HEK293 (cell line): ENCODE results near the gene LRRC8B.
A peak's percentile ranks its signal among the peaks of the same experiment; 100 is the strongest.

ENCODE experiments used
- FEZF1 ChIP-seq: fragments of 450-650 bp; formaldehyde crosslinking; IDR thresholded peaks from 2 replicates; pipeline ENCODE4 v1.5.1; 2016; ENCODE audit warnings: missing biosample characterization, missing genetic modification characterization
- HOXC10 ChIP-seq: sonication (generic); formaldehyde crosslinking; IDR thresholded peaks from 2 replicates; pipeline ENCODE4 v1.8.1; 2023; ENCODE audit warnings: mild to moderate bottlenecking, missing genetic modification reagents
- KLF16 ChIP-seq: fragments of 450-650 bp; formaldehyde crosslinking; IDR thresholded peaks from 2 replicates; pipeline ENCODE4 v1.5.1; 2017; ENCODE audit warnings: missing biosample characterization, missing genetic modification characterization
- OVOL3 ChIP-seq: fragments of 450-650 bp; formaldehyde crosslinking; IDR thresholded peaks from 2 replicates; pipeline ENCODE4 v1.5.1; 2016; ENCODE audit warnings: missing biosample characterization, missing genetic modification characterization
- REPIN1 ChIP-seq: fragments of 450-650 bp; formaldehyde crosslinking; IDR thresholded peaks from 2 replicates; pipeline ENCODE4 v1.5.1; 2017; ENCODE audit warnings: missing biosample characterization, missing genetic modification characterization, low read depth
- REST ChIP-seq: fragments of 450-650 bp; formaldehyde crosslinking; IDR thresholded peaks from 2 replicates; pipeline ENCODE4 v1.5.1; 2016; ENCODE audit warnings: missing biosample characterization, missing genetic modification characterization
- SP2 ChIP-seq: fragments of 450-650 bp; formaldehyde crosslinking; IDR thresholded peaks from 2 replicates; pipeline ENCODE4 v1.5.1; 2016; ENCODE audit warnings: missing biosample characterization, missing genetic modification characterization
- ZFHX2 ChIP-seq: fragments of 450-650 bp; formaldehyde crosslinking; conservative IDR thresholded peaks from 2 replicates; pipeline ENCODE4 v1.5.1; 2016; ENCODE audit warnings: missing biosample characterization, missing genetic modification characterization
- ZNF10 ChIP-seq: fragments of 450-650 bp; formaldehyde crosslinking; IDR thresholded peaks from 2 replicates; pipeline ENCODE4 v1.5.1; 2017; ENCODE audit warnings: missing biosample characterization, missing genetic modification characterization
- ZNF133 ChIP-seq: fragments of 450-650 bp; formaldehyde crosslinking; IDR thresholded peaks from 2 replicates; pipeline ENCODE4 v1.5.1; 2016; ENCODE audit warnings: missing biosample characterization, missing genetic modification characterization
- ZNF146 ChIP-seq: fragments of 450-650 bp; formaldehyde crosslinking; IDR thresholded peaks from 2 replicates; pipeline ENCODE4 v1.5.1; 2016; ENCODE audit warnings: missing biosample characterization, missing genetic modification characterization
- ZNF174 ChIP-seq: fragments of 450-650 bp; formaldehyde crosslinking; IDR thresholded peaks from 2 replicates; pipeline ENCODE4 v1.5.0; 2017; ENCODE audit warnings: missing biosample characterization, mild to moderate bottlenecking, missing genetic modification characterization
- ZNF239 ChIP-seq: fragments of 450-650 bp; formaldehyde crosslinking; IDR thresholded peaks from 2 replicates; pipeline ENCODE4 v1.5.1; 2016; ENCODE audit warnings: missing biosample characterization, missing genetic modification characterization
- ZNF335 ChIP-seq: fragments of 450-650 bp; formaldehyde crosslinking; conservative IDR thresholded peaks from 2 replicates; pipeline ENCODE4 v1.5.1; 2016; ENCODE audit warnings: missing biosample characterization, missing genetic modification characterization
- ZNF488 ChIP-seq: fragments of 450-650 bp; formaldehyde crosslinking; IDR thresholded peaks from 2 replicates; pipeline ENCODE4 v1.5.1; 2016; ENCODE audit warnings: missing biosample characterization, missing genetic modification characterization
- ZNF529 ChIP-seq: fragments of 450-650 bp; formaldehyde crosslinking; IDR thresholded peaks from 2 replicates; pipeline ENCODE4 v1.5.1; 2017; ENCODE audit warnings: missing genetic modification characterization, missing biosample characterization; ENCODE audit not compliant: insufficient replicate concordance
- ZNF623 ChIP-seq: fragments of 450-650 bp; formaldehyde crosslinking; IDR thresholded peaks from 2 replicates; pipeline ENCODE4 v1.5.1; 2016; ENCODE audit warnings: missing biosample characterization, missing genetic modification characterization
- ZNF677 ChIP-seq: fragments of 450-650 bp; IDR thresholded peaks from 2 replicates; pipeline ENCODE4 v1.5.0; 2018; ENCODE audit warnings: missing biosample characterization, mild to moderate bottlenecking, missing genetic modification characterization, moderate library complexity
- ZNF768 ChIP-seq: fragments of 450-650 bp; formaldehyde crosslinking; IDR thresholded peaks from 2 replicates; pipeline ENCODE4 v1.5.1; 2018; ENCODE audit warnings: missing biosample characterization, mild to moderate bottlenecking, missing genetic modification characterization
- ZNF830 ChIP-seq: fragments of 450-650 bp; IDR thresholded peaks from 2 replicates; pipeline ENCODE4 v1.5.0; 2018; ENCODE audit warnings: missing biosample characterization, missing genetic modification characterization, low read depth, mild to moderate bottlenecking, moderate library complexity
- ZNF837 ChIP-seq: fragments of 450-650 bp; formaldehyde crosslinking; IDR thresholded peaks from 2 replicates; pipeline ENCODE4 v1.5.1; 2016; ENCODE audit warnings: missing biosample characterization, missing genetic modification characterization
- TF ChIP-seq, protein P1 (sequence below): fragments of 450-650 bp; IDR thresholded peaks from 2 replicates; pipeline ENCODE4 v1.5.1; 2018; ENCODE audit warnings: missing biosample characterization, missing genetic modification characterization
- TF ChIP-seq, protein P2 (sequence below): fragments of 450-650 bp; formaldehyde crosslinking; IDR thresholded peaks from 2 replicates; pipeline ENCODE4 v1.5.1; 2016; ENCODE audit warnings: missing biosample characterization, missing genetic modification characterization
- TF ChIP-seq, protein P3 (sequence below): fragments of 450-650 bp; formaldehyde crosslinking; IDR thresholded peaks from 2 replicates; pipeline ENCODE4 v1.5.1; 2017; ENCODE audit warnings: missing biosample characterization, missing genetic modification characterization
- TF ChIP-seq, protein P4 (sequence below): IDR thresholded peaks from 2 replicates; pipeline ENCODE4 v1.6.1; 2011; ENCODE audit warnings: mild to moderate bottlenecking, low read depth, low read length, borderline replicate concordance
- TF ChIP-seq, protein P5 (sequence below): fragments of 450-650 bp; formaldehyde crosslinking; IDR thresholded peaks from 2 replicates; pipeline ENCODE4 v1.5.1; 2016; ENCODE audit warnings: missing biosample characterization, missing genetic modification characterization, borderline replicate concordance
- TF ChIP-seq, protein P6 (sequence below): fragments of 450-650 bp; formaldehyde crosslinking; IDR thresholded peaks from 2 replicates; pipeline ENCODE4 v1.5.1; 2017; ENCODE audit warnings: missing biosample characterization, missing genetic modification characterization

The LRRC8B gene

GRCh38 chr1:89631816-89632656 is 107.4 kb downstream of the LRRC8B start (continued):
- TF ChIP-seq REST (tag by site-specific recombination) (no peak), ZNF335 (tag by site-specific recombination) (peak; percentile 66; the same call in 1 of the 2 replicates), SP2 (peak; percentile 36; the same call in 1 of the 2 replicates), ZNF768 (no peak), ZNF529 (tag by site-specific recombination) (no peak), ZNF677 (tag by site-specific recombination) (no peak), KLF16 (no peak), ZNF133 (tag by site-specific recombination) (no peak), ZNF10 (tag by site-specific recombination) (no peak), ZFHX2 (tag by site-specific recombination) (no peak), ZNF830 (tag by site-specific recombination) (no peak), ZNF174 (tag by site-specific recombination) (no peak), HOXC10 (CRISPR knock-in tag) (no peak), REPIN1 (tag by site-specific recombination) (no peak), OVOL3 (no peak), ZNF837 (tag by site-specific recombination) (no peak), FEZF1 (no peak), ZNF623 (no peak), ZNF146 (tag by site-specific recombination) (no peak), ZNF488 (no peak), ZNF239 (tag by site-specific recombination) (no peak)
- TF ChIP-seq, protein P1, sequence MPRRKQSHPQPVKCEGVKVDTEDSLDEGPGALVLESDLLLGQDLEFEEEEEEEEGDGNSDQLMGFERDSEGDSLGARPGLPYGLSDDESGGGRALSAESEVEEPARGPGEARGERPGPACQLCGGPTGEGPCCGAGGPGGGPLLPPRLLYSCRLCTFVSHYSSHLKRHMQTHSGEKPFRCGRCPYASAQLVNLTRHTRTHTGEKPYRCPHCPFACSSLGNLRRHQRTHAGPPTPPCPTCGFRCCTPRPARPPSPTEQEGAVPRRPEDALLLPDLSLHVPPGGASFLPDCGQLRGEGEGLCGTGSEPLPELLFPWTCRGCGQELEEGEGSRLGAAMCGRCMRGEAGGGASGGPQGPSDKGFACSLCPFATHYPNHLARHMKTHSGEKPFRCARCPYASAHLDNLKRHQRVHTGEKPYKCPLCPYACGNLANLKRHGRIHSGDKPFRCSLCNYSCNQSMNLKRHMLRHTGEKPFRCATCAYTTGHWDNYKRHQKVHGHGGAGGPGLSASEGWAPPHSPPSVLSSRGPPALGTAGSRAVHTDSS (tag by site-specific recombination), result 0 out of 2 replicates have a peak, but pooled peaks have one; percentile 11
- TF ChIP-seq, protein P2, sequence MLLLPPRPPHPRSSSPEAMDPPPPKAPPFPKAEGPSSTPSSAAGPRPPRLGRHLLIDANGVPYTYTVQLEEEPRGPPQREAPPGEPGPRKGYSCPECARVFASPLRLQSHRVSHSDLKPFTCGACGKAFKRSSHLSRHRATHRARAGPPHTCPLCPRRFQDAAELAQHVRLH (tag by site-specific recombination), result no peak
- TF ChIP-seq, protein P3, sequence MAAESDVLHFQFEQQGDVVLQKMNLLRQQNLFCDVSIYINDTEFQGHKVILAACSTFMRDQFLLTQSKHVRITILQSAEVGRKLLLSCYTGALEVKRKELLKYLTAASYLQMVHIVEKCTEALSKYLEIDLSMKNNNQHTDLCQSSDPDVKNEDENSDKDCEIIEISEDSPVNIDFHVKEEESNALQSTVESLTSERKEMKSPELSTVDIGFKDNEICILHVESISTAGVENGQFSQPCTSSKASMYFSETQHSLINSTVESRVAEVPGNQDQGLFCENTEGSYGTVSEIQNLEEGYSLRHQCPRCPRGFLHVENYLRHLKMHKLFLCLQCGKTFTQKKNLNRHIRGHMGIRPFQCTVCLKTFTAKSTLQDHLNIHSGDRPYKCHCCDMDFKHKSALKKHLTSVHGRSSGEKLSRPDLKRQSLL (tag by site-specific recombination), result no peak
- TF ChIP-seq, protein P4, sequence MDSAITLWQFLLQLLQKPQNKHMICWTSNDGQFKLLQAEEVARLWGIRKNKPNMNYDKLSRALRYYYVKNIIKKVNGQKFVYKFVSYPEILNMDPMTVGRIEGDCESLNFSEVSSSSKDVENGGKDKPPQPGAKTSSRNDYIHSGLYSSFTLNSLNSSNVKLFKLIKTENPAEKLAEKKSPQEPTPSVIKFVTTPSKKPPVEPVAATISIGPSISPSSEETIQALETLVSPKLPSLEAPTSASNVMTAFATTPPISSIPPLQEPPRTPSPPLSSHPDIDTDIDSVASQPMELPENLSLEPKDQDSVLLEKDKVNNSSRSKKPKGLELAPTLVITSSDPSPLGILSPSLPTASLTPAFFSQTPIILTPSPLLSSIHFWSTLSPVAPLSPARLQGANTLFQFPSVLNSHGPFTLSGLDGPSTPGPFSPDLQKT, result no peak
- TF ChIP-seq, protein P5, sequence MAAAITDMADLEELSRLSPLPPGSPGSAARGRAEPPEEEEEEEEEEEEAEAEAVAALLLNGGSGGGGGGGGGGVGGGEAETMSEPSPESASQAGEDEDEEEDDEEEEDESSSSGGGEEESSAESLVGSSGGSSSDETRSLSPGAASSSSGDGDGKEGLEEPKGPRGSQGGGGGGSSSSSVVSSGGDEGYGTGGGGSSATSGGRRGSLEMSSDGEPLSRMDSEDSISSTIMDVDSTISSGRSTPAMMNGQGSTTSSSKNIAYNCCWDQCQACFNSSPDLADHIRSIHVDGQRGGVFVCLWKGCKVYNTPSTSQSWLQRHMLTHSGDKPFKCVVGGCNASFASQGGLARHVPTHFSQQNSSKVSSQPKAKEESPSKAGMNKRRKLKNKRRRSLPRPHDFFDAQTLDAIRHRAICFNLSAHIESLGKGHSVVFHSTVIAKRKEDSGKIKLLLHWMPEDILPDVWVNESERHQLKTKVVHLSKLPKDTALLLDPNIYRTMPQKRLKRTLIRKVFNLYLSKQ, result no peak
- TF ChIP-seq, protein P6, sequence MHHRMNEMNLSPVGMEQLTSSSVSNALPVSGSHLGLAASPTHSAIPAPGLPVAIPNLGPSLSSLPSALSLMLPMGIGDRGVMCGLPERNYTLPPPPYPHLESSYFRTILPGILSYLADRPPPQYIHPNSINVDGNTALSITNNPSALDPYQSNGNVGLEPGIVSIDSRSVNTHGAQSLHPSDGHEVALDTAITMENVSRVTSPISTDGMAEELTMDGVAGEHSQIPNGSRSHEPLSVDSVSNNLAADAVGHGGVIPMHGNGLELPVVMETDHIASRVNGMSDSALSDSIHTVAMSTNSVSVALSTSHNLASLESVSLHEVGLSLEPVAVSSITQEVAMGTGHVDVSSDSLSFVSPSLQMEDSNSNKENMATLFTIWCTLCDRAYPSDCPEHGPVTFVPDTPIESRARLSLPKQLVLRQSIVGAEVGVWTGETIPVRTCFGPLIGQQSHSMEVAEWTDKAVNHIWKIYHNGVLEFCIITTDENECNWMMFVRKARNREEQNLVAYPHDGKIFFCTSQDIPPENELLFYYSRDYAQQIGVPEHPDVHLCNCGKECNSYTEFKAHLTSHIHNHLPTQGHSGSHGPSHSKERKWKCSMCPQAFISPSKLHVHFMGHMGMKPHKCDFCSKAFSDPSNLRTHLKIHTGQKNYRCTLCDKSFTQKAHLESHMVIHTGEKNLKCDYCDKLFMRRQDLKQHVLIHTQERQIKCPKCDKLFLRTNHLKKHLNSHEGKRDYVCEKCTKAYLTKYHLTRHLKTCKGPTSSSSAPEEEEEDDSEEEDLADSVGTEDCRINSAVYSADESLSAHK (tag by site-specific recombination), result no peak
